Measurements from ENCODE around the gene C2orf76.

Gene C2orf76

DNA sequence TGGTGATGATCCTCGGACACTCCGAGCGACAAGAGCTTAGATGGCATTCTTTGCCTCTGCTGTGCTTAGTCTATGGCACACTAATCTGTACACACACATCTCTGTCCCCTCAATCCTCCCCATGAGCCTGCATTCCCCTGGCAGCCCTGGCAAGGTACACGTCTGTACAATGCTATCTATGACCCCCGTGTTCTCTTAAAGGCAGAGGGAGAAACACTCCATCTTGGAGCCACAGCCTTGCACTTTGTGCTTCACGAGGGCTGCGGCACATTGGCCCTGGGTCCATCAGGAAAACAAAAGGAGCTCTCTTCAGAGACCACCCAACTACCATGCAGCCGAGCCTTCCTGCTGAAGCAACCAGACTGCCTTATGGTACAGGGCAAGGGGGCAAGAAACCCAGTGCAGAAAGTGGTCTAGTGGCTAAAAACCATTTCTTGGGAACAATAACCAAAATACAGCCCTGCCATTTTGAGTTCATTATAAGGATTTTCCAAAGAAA lies 100.5 kb downstream of the C2orf76 start:
- DNase-seq (ENCODE audit: low read depth in 1 of 2, low spot score in 1 of 2) = no peak

DNA sequence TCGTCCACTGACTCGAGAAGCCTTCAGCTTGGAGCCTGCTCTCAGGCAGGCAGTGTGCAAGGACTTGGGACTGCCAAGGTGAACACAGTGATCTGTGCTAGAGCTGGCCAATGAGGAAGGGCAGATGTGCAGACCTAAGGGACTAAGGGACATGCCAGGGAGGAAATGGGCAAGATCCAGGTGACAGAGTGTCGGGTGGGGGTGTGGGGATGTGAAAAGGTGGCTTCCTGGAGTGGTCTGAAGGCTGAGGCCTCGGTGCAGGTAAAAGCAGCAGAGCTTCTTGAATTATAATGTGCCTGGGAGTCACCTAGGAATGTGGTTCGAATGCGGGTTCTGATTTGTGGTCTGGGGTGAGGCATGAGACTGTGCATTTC lies 101.0 kb downstream of the C2orf76 start:
- DNase-seq (ENCODE audit: low read depth in 1 of 2, low spot score in 1 of 2) = no peak

DNA sequence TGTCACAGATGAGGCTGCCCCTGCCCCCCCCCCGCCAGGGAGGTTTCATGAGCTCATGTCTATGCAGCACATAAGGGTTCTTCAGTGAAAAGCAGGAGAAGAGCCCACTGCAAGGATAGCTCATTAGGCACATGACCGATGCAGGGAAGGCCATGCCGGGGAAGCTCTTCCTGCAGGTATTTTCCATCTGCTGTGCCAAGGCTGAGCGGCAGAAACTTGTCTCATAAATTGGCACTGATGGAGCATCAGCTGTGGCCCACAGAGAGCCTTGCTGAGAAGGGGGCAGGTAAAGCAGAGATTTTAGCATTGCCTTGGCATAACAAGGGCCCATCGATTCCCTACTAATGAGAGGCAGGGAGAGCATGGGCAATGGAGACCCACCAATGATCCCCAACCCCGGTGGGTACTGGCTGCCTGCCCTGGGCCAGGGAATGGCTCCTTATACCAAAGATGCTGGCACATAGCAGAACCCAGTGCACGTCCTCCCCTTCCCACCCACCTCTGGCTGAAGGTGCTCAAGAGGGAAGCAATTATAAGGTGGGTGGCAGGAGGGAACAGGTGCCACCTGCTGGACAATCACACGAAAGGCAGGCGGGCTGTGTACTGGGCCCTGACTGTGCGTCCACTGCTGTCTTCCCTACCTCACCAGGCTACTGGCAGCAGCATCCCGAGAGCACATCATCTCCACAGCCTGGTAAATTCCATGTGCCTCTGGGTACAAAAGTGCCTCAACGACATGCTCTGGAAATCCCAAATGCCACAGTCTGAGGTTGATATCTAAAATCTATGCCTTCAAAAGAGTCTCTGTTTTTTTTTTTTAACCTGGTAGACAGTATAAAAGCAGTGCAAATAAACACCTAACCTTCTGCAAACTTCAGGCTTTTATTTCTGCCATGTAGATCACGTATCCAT lies 101.6 kb downstream of the C2orf76 start:
- no peak for DNase-seq (ENCODE audit: low read depth in 1 of 2, low spot score in 1 of 2)

DNA sequence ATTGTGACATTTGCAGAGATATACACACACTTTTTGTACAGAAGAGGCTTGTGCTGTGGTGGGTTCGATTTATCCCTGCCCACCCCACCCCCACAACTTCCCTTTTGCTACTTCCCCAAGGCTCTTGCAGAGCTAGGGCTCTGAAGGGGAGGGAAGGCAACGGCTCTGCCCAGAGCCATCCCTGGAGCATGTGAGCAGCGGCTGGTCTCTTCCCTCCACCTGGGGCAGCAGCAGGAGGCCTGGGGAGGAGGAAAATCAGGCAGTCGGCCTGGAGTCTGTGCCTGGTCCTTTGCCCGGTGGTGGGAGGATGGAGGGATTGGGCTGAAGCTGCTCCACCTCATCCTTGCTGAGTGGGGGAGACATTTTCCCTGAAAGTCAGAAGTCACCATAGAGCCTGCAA lies 103.0 kb downstream of the C2orf76 start:
- no peak for DNase-seq (ENCODE audit: low read depth in 1 of 2, low spot score in 1 of 2)

DNA sequence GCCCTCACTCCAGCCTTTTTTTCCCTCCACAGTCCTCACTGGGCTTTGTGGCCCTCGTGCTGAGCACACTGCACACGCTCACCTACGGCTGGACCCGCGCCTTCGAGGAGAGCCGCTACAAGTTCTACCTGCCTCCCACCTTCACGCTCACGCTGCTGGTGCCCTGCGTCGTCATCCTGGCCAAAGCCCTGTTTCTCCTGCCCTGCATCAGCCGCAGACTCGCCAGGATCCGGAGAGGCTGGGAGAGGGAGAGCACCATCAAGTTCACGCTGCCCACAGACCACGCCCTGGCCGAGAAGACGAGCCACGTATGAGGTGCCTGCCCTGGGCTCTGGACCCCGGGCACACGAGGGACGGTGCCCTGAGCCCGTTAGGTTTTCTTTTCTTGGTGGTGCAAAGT lies 103.6 kb downstream of the C2orf76 start:
- DNase-seq (ENCODE audit: low read depth in 1 of 2, low spot score in 1 of 2) = no peak

DNA sequence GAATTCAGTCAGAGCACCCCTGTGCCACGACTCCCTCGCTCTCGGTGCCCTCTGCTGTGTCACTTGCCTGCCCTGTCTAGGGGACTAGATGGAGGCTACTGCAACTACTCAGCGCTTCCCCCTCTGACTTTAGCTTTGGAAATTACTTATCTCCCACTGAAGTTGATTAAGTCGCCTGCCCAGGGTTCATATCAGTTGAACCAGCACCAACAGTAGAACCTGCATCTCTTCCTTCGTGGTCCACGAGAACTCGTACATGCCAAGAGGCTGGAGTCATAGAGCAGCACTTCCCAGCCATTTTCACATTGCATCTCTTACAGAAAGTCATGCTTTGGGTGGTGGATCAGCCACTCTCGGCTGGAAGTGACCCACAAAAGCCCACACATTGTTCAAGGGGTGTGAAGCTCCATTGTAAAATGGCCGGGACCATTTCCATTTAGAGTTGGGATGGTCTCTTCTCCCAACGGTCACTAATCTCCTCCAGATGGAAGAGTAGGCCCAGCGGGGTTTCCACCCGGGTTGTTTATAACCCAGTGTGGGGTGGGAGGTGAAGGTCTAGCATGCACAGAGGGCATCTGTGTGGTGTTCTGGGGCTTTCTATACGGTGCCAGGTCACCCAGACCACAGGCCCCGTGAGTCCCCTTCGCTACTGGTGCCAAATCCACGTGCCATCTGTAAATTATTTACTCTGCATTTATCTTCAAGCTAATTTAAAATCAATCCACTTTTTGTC lies 105.0 kb downstream of the C2orf76 start:
- no peak for DNase-seq (ENCODE audit: low read depth in 1 of 2, low spot score in 1 of 2)

DNA sequence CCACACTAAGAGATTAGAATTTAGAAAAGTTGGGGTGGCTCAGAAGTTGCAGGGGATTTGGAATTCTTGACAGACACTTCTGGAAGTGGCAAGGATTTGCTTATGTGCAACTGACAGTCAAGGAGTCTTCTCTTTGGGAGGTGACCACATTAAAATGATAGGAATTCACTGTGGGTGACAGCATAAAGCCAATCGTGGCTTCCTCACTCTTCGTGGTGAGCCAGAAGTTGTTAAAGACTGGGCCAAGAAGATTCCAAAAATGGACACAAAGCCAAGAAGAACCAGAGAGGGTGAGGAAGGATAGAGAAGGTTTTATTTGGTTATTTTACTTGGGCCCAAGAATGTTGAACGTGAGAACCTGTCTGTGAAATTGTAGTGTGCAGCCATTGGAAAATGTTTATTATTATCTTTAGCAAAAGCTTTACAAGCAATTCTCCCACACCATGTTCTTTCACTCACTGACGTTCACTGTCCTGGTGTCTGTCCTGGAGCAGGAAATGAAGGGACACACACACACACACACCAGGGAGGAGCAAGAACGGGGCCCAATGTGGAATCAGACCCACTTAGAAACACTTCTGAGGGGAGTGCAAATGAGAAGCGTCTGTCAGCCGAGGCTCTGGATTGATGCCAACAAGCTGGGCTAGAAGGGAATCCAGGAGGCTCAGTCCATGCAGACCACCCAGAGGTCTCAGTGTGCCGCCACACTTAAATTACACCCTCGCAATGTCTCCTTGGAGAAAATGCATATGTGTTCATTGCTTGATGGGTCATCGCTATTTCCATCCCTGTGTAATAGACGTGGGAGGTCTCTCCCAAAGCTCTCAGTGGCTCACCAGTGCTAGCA lies 105.8 kb downstream of the C2orf76 start:
- DNase-seq (ENCODE audit: low read depth in 1 of 2, low spot score in 1 of 2) = no peak

DNA sequence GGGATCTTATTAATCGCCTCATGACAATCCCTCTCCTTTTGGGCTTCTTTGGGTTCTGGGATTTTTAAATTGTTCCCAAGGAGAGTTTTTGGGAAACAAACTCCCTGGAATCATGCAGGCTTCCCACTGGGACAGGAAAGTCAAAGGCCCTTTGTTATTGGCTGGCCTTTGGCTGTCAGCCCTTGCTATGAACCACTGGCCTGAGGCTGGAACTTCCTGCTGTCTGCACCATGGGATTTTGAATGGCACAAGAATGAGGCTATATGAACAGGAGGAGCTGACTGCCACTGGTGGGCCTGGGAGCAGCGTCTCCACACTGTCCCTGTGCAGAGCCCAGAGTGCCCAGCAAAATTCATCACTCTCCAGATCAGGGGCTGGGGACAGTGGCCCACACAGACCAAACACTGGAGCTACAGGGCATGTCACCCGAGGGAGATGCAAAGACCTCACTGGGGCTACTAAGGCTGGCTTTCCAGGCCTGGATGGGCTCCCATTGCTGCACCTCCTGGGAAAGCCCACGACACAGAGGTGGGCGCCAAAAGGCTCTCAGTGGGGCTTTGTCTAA lies 107.3 kb downstream of the C2orf76 start:
- DNase-seq (ENCODE audit: low read depth in 1 of 2, low spot score in 1 of 2) = no peak

DNA sequence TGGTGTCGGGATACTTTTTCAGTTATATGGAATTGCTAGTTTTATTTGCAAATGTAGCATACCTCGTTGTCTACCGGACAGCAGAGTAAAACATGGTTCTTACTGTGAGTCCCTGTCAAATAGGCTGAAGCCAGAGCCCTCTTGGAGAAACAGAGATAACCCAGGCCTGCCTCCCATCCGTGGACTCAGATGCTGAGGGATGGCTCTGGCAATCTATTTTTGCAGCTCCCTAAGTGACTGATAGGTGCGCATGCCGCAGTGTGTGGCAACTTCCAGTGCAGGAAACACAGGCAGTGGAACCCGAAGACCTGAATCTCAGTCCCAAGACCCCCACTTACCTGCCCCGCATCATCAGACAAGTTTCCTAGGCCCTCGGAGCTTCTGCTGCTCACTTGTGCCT lies 109.4 kb downstream of the C2orf76 start:
- DNase-seq (ENCODE audit: low read depth in 1 of 2, low spot score in 1 of 2) = no peak

DNA sequence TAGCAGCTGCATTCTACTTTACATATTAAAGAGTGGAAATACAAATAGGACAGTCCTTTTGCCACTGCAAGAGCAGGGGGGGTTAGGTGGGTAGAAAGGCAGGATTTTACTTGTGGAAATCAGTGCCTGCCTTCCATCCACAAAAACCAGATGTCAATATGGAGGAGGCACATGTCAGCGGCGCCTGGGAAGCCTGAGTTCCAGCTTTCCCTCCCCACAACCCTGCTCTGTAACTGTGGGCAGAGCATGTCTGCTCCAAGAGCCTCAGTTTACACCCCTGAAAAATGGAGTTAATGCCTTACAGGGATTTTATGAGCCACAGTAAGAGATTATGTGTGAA lies 110.1 kb downstream of the C2orf76 start:
- no peak for DNase-seq (ENCODE audit: low read depth in 1 of 2, low spot score in 1 of 2)

DNA sequence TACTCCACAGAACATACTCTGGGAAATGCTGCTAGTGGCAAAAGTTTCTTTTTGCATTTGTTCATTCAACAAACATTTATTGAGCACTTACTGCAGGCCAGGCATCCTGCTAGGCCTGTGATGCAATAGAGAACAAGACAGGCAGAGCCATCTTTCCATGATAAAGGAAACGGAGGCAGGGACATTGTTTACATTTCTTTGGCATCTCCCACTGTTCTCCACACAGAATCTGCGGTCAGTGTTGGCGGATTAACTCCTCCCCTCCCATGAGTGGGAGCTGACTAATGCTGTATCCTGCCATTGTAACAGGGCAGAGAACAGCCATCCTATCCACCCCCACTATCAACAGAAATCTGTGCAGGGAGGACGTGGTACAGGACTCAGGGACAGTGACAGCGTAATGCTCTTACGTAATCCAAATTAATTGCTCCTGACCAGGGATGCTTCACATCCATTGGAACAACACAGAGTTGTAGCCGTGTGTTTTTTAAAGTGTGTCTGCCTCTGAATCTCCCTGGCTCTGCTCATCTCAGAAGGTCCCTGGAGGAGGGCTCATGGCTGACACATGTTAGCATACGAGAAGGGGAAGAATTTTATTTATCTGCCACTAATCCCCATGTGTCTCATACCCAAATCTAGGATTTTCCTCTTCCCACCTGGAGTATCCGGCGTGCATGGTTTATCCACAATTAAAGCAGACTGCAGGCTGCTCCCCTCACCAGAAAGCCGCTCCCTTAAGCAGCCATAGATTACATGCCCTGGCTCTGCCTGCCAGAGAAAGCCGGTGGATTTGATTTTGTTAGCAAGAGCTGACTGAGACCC lies 110.7 kb downstream of the C2orf76 start:
- DNase-seq (ENCODE audit: low read depth in 1 of 2, low spot score in 1 of 2) = no peak

DNA sequence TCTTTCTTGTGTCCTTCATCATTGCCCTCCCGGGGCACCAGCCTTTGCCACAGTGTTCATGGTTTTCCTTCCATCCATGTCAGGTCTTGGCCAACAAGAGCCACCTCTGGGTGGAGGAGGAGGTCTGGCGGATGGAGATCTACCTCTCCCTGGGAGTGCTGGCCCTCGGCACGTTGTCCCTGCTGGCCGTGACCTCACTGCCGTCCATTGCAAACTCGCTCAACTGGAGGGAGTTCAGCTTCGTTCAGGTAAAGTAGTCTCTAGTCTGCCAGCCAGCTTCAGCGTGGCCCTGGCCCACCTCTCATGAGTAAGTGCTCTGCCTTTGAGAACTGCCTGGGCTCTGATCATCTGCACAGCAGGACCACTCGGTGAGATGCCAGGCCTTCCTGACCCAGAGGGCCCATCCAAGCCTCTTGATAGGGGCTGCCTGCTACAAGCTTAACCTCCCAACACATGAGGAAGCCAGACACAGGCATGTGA lies 112.0 kb downstream of the C2orf76 start:
- DNase-seq (ENCODE audit: low read depth in 1 of 2, low spot score in 1 of 2) = no peak

DNA sequence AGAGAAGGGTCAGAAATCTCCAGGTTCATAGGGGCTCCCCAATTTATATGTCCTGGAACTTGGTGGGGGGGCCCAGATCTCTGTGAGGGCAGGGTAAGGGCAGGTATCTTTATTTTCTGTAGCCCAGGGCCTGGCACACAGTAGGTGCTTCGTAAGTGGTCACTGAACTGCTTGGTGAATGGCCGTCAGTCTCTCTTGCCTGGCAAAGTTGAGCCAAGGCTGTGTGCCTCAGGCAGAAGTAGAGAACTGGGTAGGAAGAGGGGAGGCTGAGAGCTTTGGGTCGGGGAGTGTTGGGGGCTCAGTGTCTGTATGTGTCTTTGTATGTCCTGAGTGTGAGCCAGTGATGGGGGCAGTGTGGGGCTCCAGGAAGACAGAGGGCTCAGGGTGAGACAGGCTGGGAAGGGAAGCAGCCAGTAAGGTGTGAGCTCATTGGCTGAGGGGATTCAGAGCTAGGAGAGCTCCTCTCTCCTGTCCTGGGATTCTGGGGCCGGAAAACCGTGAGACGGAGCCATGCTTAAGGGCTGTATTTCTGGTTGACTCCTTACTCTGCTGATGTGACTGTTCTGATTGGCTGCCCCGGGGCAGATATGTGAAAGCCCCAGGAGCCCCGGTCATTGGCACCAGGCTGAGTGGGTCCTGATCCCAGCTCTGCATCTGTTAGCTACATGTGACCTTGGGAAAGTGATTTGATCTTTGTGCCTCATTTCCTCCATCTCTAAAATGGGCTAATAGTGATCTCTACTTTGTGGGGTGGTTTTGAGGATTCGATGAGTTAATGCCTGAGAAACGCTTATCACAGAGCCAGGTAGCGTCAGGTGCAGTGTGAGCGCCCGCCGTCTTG lies 112.7 kb downstream of the C2orf76 start:
- no peak for DNase-seq (ENCODE audit: low read depth in 1 of 2, low spot score in 1 of 2)

DNA sequence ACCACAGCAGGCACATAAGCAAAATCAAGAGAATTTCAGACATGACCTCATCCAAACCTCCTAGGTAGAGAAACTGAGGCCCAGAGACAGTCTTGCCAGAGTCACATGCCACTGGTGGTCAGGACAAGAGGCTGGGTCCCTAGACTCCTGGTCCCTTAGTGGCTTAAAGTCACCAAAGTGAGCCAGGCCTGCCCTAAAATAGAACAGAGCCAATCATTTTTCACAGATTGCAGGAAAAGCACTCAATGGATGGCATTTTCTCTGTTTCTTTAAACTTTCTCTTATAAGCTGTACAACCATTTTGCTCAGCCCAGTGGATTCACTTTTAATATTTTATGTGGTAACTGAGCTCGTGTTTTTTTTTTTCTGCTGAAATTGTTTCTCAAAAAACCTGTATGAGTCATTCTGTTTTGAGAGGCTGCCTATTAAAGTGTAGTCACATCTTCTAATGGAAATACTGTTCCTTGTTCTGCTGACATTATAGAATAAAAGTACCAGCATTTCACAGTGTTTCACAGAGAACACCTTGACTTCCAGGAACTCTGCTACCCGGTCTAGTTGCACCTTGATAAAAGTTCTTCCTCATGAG lies 113.4 kb downstream of the C2orf76 start:
- no peak for DNase-seq (ENCODE audit: low read depth in 1 of 2, low spot score in 1 of 2)
